ENCODE results near the gene PGC. TPM values are rescaled to one million over a fixed set of nuclear protein-coding genes. Genes with fewer than 3 reads are reported as not detected.

The PGC gene
- total RNA-seq, 1 experiment from 2014 or later: not detected

GRCh38 chr6:41707565-41708200 lies 39.5 kb downstream of the PGC start:
- H3K4me1 Mint-ChIP-seq: peaks cover 8 to 13% of the 10 kb centered on the region in 2 experiments

More at GRCh38 chr6:41707565-41708200, 39.5 kb downstream of the PGC start:
- no peak overlapping the region for H2BK5ac ChIP-seq (ENCODE audit: insufficient read length, low read length)
- peaks cover 13% of the 10 kb centered on the region for H3K27me3 Mint-ChIP-seq (ENCODE audit: low read depth)
- no peaks in the 10 kb centered on the region for H3K9me3 ChIP-seq (ENCODE audit: control insufficient read depth, low read depth, low read length)
- WGBS (ENCODE audit: extremely low coverage, insufficient read length, low lambda C conversion rate): no CpG with 5 or more reads among the region's 14 CpGs
- H3K9me3 Mint-ChIP-seq: no peaks in the 10 kb centered on the region
- H3K27ac ChIP-seq (ENCODE audit: insufficient read length, low read depth, low read length): no peak overlapping the region
- H3K56ac ChIP-seq (ENCODE audit: insufficient read length, low read depth, low read length): no peak overlapping the region
- no peak overlapping the region for H3K23ac ChIP-seq (ENCODE audit: insufficient read length, low read depth, low read length)
- no peaks in the 10 kb centered on the region for H4K20me1 ChIP-seq (ENCODE audit: control insufficient read depth, insufficient read depth, insufficient read length)
- H4K91ac ChIP-seq (ENCODE audit: insufficient read length, low read depth, low read length): no peak overlapping the region
- H3K9ac ChIP-seq (ENCODE audit: extremely low read depth, insufficient read length, low read length): no peak overlapping the region
- H3K4me2 ChIP-seq (ENCODE audit: insufficient read depth, insufficient read length, low read length): no peak overlapping the region
- H3K27ac Mint-ChIP-seq: no peak overlapping the region
- H2BK12ac ChIP-seq (ENCODE audit: insufficient read length, low read depth, low read length): no peak overlapping the region
- H2BK120ac ChIP-seq (ENCODE audit: low read depth, low read length, poor library complexity, severe bottlenecking): no peak overlapping the region
- TF ChIP-seq, protein P1, sequence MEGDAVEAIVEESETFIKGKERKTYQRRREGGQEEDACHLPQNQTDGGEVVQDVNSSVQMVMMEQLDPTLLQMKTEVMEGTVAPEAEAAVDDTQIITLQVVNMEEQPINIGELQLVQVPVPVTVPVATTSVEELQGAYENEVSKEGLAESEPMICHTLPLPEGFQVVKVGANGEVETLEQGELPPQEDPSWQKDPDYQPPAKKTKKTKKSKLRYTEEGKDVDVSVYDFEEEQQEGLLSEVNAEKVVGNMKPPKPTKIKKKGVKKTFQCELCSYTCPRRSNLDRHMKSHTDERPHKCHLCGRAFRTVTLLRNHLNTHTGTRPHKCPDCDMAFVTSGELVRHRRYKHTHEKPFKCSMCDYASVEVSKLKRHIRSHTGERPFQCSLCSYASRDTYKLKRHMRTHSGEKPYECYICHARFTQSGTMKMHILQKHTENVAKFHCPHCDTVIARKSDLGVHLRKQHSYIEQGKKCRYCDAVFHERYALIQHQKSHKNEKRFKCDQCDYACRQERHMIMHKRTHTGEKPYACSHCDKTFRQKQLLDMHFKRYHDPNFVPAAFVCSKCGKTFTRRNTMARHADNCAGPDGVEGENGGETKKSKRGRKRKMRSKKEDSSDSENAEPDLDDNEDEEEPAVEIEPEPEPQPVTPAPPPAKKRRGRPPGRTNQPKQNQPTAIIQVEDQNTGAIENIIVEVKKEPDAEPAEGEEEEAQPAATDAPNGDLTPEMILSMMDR (conservative IDR thresholded peaks at IDR 0.05): no peak
- no peak overlapping the region for H3K18ac ChIP-seq (ENCODE audit: insufficient read length, low read depth, low read length)
- no peaks in the 10 kb centered on the region for H3K27me3 ChIP-seq (ENCODE audit: insufficient read depth, low read length)
- no peak overlapping the region for H3K4me3 Mint-ChIP-seq
- H4K5ac ChIP-seq (ENCODE audit: insufficient read length, low read depth, low read length): no peak overlapping the region
- H2AK5ac ChIP-seq (ENCODE audit: insufficient read length, low read length): no peak overlapping the region
- H4K8ac ChIP-seq (replicated peaks; ENCODE audit: insufficient read length, low read depth, low read length): no peak overlapping the region
- H3K14ac ChIP-seq (ENCODE audit: insufficient read depth, low read length): no peak overlapping the region; the same call in 1 of the 2 replicates
- H3K36me3 Mint-ChIP-seq (ENCODE audit: insufficient read depth in 1 of 3, low read depth in 3 of 3): no peaks in the 10 kb centered on the region
- no peaks in the 10 kb centered on the region; the same call in 1 of the 2 replicates for H3K4me1 ChIP-seq (ENCODE audit: insufficient read depth, low read length)
- no peaks in the 10 kb centered on the region for H3K79me1 ChIP-seq (ENCODE audit: insufficient read depth, low read depth, low read length, poor library complexity, severe bottlenecking)
- no peak overlapping the region for H2AFZ ChIP-seq (ENCODE audit: low read length)
- H2BK20ac ChIP-seq (ENCODE audit: low read depth, low read length, poor library complexity, severe bottlenecking): no peak overlapping the region
- no peak overlapping the region for H3T11ph ChIP-seq (ENCODE audit: low read length)
- no peak for DNase-seq
- H2BK15ac ChIP-seq (ENCODE audit: low read depth, low read length): no peak overlapping the region
- no peaks in the 10 kb centered on the region for H3K23me2 ChIP-seq (ENCODE audit: insufficient read length, low read depth, low read length, poor library complexity, severe bottlenecking)
- no peaks in the 10 kb centered on the region for H3K79me2 ChIP-seq (ENCODE audit: insufficient read depth, low read length)
- H3K4ac ChIP-seq (ENCODE audit: low read depth, low read length): no peak overlapping the region

Measured in H9 (cell line).